ENCODE results near the gene TCP10L.
"Not testable (repeated sequence)": the region's sequence is repeated elsewhere in the genome, so short reads cannot be mapped to it uniquely, and the experiment has no call there.

The TCP10L gene

DNA sequence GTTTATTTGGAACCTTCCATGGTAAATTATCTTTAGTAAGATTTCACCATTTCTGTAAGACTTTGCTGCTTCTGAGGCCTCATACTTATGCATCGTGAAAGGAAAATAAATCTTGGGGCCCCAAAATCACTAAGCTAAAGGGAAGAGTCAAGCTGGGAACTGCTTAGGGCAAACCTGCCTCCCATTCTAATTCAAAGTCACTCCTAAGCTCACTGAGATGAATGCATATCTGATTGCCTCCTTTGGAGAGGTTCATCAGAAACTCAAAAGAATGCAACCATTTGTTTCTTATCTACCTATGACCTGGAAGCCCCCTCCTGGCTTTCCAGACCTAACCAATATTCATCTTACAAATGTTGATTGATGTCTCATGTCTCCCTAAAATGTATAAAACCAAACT is 23.8 kb downstream of the TCP10L start:
- DNase-seq (ENCODE audit: low read depth, low spot score); H3K4me3 ChIP-seq (ENCODE audit: low read length): not testable (repeated sequence)

DNA sequence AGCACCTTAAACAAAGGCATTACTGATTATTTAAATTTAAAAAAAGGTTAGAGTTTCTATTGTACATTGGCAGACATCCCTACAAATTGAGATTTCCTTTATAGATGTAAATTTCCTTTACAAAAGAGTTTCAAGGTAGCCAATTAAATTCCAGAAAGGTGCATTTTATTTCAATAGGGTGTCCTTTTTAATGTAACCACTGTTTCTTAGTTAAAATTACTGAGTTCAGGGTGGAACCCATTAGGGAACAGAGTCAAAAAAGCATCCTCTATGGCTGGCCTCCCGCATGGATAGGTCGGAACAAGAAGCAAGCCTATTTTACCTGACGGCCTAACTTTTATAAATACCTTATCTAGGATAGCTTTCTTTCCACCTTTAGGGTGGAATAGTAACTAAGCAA is 24.4 kb downstream of the TCP10L start:
- no peak overlapping the region for H3K4me3 ChIP-seq (ENCODE audit: low read length)
- DNase-seq (ENCODE audit: low read depth, low spot score): no peak

DNA sequence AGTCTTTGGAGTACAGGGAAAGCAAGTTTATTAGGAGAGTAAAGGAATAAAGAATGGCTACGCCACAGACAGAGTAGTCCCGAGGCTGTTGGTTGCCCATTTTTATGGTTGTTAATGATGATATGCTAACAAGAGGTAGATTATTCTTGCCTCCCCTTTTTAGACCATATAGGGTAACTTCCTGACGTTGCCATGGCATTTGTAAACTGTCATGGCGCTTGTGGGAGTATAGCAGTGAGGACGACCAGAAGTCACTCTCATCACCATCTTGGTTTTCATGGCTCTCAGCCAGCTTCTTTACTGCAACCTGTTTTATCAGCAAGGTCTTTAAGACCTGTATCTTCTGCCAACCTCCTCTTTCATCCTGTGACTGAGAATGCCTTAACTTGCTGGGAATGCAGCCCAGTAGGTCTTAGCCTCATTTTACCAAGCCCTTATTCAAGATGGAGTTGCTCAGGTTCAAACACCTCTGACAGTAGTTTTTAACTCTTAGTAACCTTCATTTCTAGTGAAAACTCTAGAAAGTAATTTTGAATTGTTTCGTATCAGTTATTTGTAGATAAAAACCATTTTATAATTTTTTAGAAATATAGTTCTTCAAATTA is 26.2 kb downstream of the TCP10L start:
- DNase-seq (ENCODE audit: low read depth, low spot score): no peak
- no peak overlapping the region for H3K4me3 ChIP-seq (ENCODE audit: low read length)

DNA sequence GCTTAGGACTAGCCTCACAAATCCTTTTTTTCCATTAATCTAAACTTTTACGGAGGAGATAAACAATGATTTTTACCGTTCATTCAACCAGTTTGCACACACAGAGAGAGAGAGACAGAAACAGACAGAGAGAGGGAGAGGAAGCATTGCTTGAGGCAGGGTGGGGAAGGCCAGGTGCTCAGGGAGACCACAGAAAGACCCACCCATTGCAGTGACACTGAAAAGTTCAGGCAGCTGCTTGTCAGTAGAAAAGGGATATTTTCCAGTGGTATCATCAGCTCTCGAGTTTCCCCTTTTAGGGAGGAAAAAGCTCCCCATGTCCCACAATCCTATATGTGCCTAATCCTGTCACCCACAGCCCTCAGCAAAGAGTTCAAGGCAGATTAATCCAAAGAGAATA is 27.2 kb downstream of the TCP10L start:
- DNase-seq (ENCODE audit: low read depth, low spot score): no peak
- H3K4me3 ChIP-seq (ENCODE audit: low read length): no peak overlapping the region

GRCh38 chr21:32554832-32555638 is 30.3 kb downstream of the TCP10L start:
- no peak overlapping the region for H3K4me3 ChIP-seq (ENCODE audit: low read length)
- DNase-seq (ENCODE audit: low read depth, low spot score): no peak

- H3K4me3 ChIP-seq (ENCODE audit: low read length): no peak overlapping the region
- no peak for DNase-seq (ENCODE audit: low read depth, low spot score)
Observed at GRCh38 chr21:32549886-32550285, 35.4 kb downstream of the TCP10L start.

DNA sequence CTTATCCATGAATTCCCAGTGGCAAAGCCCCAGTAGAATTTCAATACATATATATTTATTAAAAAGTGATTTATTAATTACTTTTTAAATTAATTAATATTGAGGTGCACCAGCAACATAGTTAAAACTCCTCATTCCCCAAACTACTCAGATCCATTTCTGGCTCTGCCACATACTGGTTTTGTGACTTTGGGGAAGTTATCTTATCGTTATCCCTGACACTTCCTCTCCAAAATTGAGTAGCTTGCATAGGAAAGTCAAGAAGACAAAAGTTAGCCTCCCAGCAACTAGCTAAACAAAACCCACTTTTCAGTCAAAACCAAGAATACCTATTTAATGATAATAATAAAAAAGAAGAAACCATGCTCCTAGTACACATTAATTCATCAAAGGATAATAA is 35.9 kb downstream of the TCP10L start:
- H3K4me3 ChIP-seq (ENCODE audit: low read length): no peak overlapping the region
- DNase-seq (ENCODE audit: low read depth, low spot score): no peak

DNA sequence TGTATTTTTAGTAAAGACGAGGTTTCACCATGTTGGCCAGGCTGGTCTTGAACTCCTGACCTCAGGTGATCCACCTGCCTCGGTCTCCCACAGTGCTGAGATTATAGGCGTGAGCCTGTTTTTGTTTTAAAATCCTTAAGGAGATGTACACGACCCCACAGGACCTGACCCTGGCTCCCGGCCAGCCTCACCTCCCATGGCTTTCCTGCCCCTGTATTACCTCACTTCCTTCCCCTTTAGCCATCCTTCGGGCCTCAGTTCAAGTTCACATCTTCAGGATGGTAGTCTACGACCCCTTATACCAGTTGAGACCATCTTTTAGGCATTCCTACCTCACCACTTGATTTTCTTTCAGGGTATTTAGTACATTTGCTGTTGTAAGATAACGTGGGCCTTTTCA is 36.3 kb downstream of the TCP10L start:
- no peak for DNase-seq (ENCODE audit: low read depth, low spot score)
- no peak overlapping the region for H3K4me3 ChIP-seq (ENCODE audit: low read length)

DNA sequence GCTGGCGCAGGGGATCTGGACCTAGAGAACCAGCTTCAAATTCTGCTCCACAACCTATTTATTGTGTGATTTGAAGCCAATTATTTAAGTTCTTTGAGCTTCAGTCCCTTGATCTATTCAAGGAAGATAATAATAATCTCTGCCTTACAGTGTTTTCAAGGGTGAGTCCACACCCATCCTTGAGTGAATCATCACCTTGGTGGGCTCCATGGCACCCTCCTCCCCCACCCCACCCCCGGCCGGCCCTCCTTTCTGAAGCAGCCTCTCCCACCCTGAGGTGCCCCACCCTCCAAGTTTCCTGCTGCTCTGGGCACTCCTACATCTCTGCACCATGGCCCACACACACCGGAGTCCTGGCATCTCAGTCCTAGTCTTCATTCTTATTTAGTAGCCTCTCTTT is 38.3 kb downstream of the TCP10L start:
- DNase-seq (ENCODE audit: low read depth, low spot score): no peak
- H3K4me3 ChIP-seq (ENCODE audit: low read length): no peak overlapping the region

- H3K4me3 ChIP-seq (ENCODE audit: low read length): no peak overlapping the region
- DNase-seq (ENCODE audit: low read depth, low spot score): no peak
Observed at GRCh38 chr21:32545948-32546441, 39.3 kb downstream of the TCP10L start.

DNA sequence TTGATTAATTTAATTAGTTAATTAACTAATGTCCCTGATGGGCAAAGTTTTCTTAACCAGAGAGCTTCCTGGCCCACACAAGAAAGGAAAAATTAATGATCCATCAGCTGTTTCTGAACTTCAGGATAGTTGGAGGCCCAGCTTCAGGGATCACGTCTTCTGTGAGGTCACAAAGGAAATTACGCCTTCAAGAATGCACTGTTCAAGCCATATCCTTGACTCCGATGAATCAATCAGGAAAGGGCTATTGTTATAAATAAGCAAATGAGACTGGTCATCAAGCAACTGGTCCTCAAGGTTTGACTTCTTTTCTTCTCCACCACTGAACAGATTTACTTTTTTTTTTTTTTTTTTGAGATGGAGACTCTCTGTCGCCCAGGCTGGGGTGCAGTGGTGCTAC is 40.6 kb downstream of the TCP10L start:
- H3K4me3 ChIP-seq (ENCODE audit: low read length): no peak overlapping the region
- DNase-seq (ENCODE audit: low read depth, low spot score): no peak

DNA sequence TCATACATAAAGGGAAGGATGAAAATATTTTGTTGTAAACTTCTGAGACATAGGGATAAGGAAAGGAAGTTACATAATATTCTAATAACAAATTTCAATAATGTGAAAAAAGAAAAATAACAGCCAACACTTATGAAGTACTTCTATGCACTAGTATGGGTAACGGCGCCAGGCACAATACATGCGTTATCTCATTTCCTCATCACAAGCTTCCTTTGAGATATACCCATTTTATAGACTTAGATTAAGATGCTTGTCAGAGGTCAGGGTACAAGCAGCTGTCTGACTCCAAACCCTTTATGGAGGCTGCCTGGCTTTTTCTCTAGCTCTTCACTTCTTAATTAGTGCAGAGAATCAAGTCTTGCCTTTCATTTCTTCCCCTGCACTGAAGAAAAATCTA is 41.3 kb downstream of the TCP10L start:
- DNase-seq (ENCODE audit: low read depth, low spot score): peak; percentile 57
- H3K4me3 ChIP-seq (ENCODE audit: low read length): no peak overlapping the region

DNA sequence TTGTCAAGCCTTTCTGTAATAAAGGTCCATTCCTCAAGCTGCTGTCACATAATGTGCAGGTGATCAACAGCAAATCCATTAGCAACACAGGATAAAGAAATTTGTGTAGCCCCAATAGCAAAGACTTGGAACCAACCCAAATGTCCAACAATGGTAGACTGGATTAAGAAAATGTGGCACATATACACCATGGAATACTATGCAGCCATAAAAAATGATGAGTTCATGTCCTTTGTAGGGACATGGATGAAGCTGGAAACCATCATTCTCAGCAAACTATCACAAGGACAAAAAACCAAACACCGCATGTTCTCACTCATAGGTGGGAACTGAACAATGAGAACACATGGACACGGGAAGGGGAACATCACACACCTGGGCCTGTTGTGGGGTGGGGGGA is 42.3 kb downstream of the TCP10L start:
- H3K4me3 ChIP-seq (ENCODE audit: low read length); DNase-seq (ENCODE audit: low read depth, low spot score): not testable (repeated sequence)

GRCh38 chr21:32539378-32539777 is 45.9 kb downstream of the TCP10L start:
- DNase-seq (ENCODE audit: low read depth, low spot score): no peak
- H3K4me3 ChIP-seq (ENCODE audit: low read length): no peak overlapping the region

- peak; percentile 84 for DNase-seq (ENCODE audit: low read depth, low spot score)
- peak overlapping the region; percentile 26 for H3K4me3 ChIP-seq (ENCODE audit: low read length)
Observed at GRCh38 chr21:32538147-32538792, 47.1 kb downstream of the TCP10L start.

DNA sequence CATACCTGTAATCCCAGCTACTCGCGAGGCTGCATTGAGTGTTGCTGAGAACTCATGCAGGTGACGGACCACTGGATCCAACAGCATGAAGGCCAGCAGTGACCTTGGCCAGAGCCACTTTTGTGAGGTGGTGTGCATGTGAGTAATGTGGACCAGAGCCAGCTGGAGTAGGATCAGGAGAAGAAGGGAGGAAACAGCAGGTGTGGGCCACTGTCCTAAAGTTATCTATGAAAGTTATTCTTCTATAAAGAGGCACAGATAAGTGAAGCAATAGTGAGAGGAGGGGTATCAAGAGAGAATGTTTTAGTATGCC is 47.8 kb downstream of the TCP10L start:
- no peak overlapping the region for H3K4me3 ChIP-seq (ENCODE audit: low read length)
- no peak for DNase-seq (ENCODE audit: low read depth, low spot score)

- H3K4me3 ChIP-seq (ENCODE audit: low read length): no peak overlapping the region
- no peak for DNase-seq (ENCODE audit: low read depth, low spot score)
Observed at GRCh38 chr21:32535612-32536011, 49.7 kb downstream of the TCP10L start.

DNA sequence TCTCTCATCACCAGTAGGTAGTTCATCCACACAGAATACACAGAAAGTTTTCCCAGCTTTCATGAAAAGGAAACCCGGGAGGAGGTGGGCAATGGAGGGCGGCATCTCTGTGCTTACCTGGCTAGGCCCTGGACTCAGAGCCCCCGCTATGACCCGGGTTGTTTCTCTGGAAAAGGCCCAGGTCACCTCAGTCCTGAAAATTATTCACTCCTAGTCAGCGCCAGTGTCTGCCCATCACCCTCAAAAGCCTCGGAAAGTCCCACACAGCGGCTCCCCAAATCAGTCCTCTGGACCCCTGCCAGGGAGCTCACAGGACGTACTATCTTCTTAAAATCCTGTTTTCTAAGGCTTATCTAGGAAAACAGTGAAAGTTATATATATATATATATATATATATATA is 51.2 kb downstream of the TCP10L start:
- DNase-seq (ENCODE audit: low read depth, low spot score): no peak
- no peak overlapping the region for H3K4me3 ChIP-seq (ENCODE audit: low read length)

DNA sequence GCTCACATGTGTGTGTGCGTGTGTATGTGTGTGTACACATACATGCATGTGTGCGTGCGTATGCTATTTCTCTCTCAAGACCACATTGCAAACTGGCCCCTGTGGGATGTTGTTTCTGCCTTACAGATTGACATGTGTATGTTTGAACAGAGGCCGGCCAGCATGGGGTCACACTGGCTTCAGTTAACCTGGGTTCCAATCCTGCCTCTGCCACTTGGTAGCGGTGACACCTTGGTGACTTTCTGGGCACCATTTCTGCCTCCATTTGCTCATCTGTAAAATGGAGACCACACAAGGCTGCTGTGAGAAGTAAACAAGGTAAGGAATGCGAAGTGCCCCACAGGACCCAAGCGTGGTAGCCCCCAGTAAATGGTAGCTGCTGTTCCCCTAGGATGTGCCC is 51.7 kb downstream of the TCP10L start:
- no peak for DNase-seq (ENCODE audit: low read depth, low spot score)
- H3K4me3 ChIP-seq (ENCODE audit: low read length): no peak overlapping the region

GRCh38 chr21:32533053-32533452 is 52.3 kb downstream of the TCP10L start:
- no peak overlapping the region for H3K4me3 ChIP-seq (ENCODE audit: low read length)
- no peak for DNase-seq (ENCODE audit: low read depth, low spot score)
